H9 (cell line): ENCODE data around the gene UHRF1. TPM values are rescaled to one million over a fixed set of nuclear protein-coding genes. Genes with fewer than 3 reads are reported as not detected.

Experiments
- DNase-seq: peaks from one replicate; pipeline ENCODE4 v3.0.0-alpha.2; 2017
- H2AFZ ChIP-seq: one replicate; pipeline ENCODE4 v1.6.1; 2013; ENCODE audit warnings: mild to moderate bottlenecking, low read length, control low read depth, moderate library complexity
- H2AK5ac ChIP-seq: 2 replicates; pipeline ENCODE4 v1.6.1; 2013; ENCODE audit warnings: low read length, control low read depth, mixed read lengths; ENCODE audit not compliant: insufficient read length
- H2BK120ac ChIP-seq: one replicate; pipeline ENCODE4 v1.6.1; 2013; ENCODE audit warnings: low read depth, mild to moderate bottlenecking, low read length, control low read depth, inconsistent platforms; ENCODE audit not compliant: poor library complexity, severe bottlenecking
- H2BK12ac ChIP-seq: 2 replicates; pipeline ENCODE4 v1.6.1; 2013; ENCODE audit warnings: low read length, control low read depth, mixed read lengths, low read depth; ENCODE audit not compliant: insufficient read length
- H2BK15ac ChIP-seq: 2 replicates; pipeline ENCODE4 v1.6.1; 2013; ENCODE audit warnings: low read depth, low read length, control low read depth
- H2BK20ac ChIP-seq: one replicate; pipeline ENCODE4 v1.6.1; 2013; ENCODE audit warnings: low read depth, mild to moderate bottlenecking, low read length, control low read depth, inconsistent platforms; ENCODE audit not compliant: poor library complexity, severe bottlenecking
- H2BK5ac ChIP-seq: 2 replicates; pipeline ENCODE4 v1.6.1; 2013; ENCODE audit warnings: low read length, control low read depth, mixed read lengths; ENCODE audit not compliant: insufficient read length
- H3K14ac ChIP-seq: 2 replicates; pipeline ENCODE4 v1.6.1; 2013; ENCODE audit warnings: low read length, control low read depth; ENCODE audit not compliant: insufficient read depth
- H3K18ac ChIP-seq: 2 replicates; pipeline ENCODE4 v1.6.1; 2013; ENCODE audit warnings: low read depth, mild to moderate bottlenecking, mixed read lengths, low read length, control low read depth; ENCODE audit not compliant: insufficient read length
- H3K23ac ChIP-seq: 2 replicates; pipeline ENCODE4 v1.6.1; 2013; ENCODE audit warnings: low read length, control low read depth, mixed read lengths, low read depth; ENCODE audit not compliant: insufficient read length
- H3K23me2 ChIP-seq: 2 replicates; pipeline ENCODE4 v1.6.1; 2013; ENCODE audit warnings: low read depth, mild to moderate bottlenecking, mixed read lengths, low read length, control low read depth; ENCODE audit not compliant: insufficient read length, poor library complexity, severe bottlenecking
- H3K27ac ChIP-seq: 2 replicates; pipeline ENCODE4 v1.5.1; 2013; ENCODE audit warnings: low read length, control low read depth, mixed read lengths, low read depth; ENCODE audit not compliant: insufficient read length
- H3K27me3 ChIP-seq: 2 replicates; pipeline ENCODE4 v1.6.1; 2013; ENCODE audit warnings: low read length, control low read depth, inconsistent platforms; ENCODE audit not compliant: insufficient read depth
- H3K4ac ChIP-seq: 2 replicates; pipeline ENCODE4 v1.6.1; 2013; ENCODE audit warnings: low read depth, mild to moderate bottlenecking, control low read depth, inconsistent platforms, low read length, moderate library complexity
- H3K4me1 ChIP-seq: 2 replicates; pipeline ENCODE4 v1.6.1; 2013; ENCODE audit warnings: low read length, control low read depth, inconsistent platforms; ENCODE audit not compliant: insufficient read depth
- H3K4me2 ChIP-seq: 2 replicates; pipeline ENCODE4 v1.6.1; 2013; ENCODE audit warnings: low read length, control low read depth, mixed read lengths; ENCODE audit not compliant: insufficient read length, insufficient read depth
- H3K56ac ChIP-seq: 2 replicates; pipeline ENCODE4 v1.6.1; 2013; ENCODE audit warnings: low read depth, mild to moderate bottlenecking, mixed read lengths, low read length, control low read depth; ENCODE audit not compliant: insufficient read length
- H3K79me1 ChIP-seq: 2 replicates; pipeline ENCODE4 v1.6.1; 2013; ENCODE audit warnings: low read depth, mild to moderate bottlenecking, moderate library complexity, low read length, control low read depth, inconsistent platforms; ENCODE audit not compliant: insufficient read depth, poor library complexity, severe bottlenecking
- H3K79me2 ChIP-seq: 2 replicates; pipeline ENCODE4 v1.6.1; 2013; ENCODE audit warnings: low read length, control low read depth, inconsistent platforms; ENCODE audit not compliant: insufficient read depth
- H3K9ac ChIP-seq: 2 replicates; pipeline ENCODE4 v1.6.1; 2013; ENCODE audit warnings: low read length, control low read depth, mixed read lengths; ENCODE audit not compliant: insufficient read length; ENCODE audit errors: extremely low read depth
- H3K9me3 ChIP-seq: one replicate; pipeline ENCODE4 v1.6.1; 2013; ENCODE audit warnings: low read depth, low read length, inconsistent platforms; ENCODE audit not compliant: control insufficient read depth
- H3T11ph ChIP-seq: one replicate; pipeline ENCODE4 v1.6.1; 2013; ENCODE audit warnings: mild to moderate bottlenecking, low read length, control low read depth, inconsistent platforms
- H4K20me1 ChIP-seq: one replicate; pipeline ENCODE4 v1.6.1; 2013; ENCODE audit not compliant: control insufficient read depth, insufficient read length, insufficient read depth
- H4K5ac ChIP-seq: 2 replicates; pipeline ENCODE4 v1.6.1; 2013; ENCODE audit warnings: low read depth, mild to moderate bottlenecking, mixed read lengths, low read length, control low read depth; ENCODE audit not compliant: insufficient read length
- H4K8ac ChIP-seq: replicated peaks from 2 replicates; pipeline ENCODE4 v1.6.1; 2013; ENCODE audit warnings: low read length, control low read depth, mixed read lengths, low read depth; ENCODE audit not compliant: insufficient read length
- H4K91ac ChIP-seq: 2 replicates; pipeline ENCODE4 v1.6.1; 2013; ENCODE audit warnings: low read depth, mild to moderate bottlenecking, moderate library complexity, mixed read lengths, low read length, control low read depth; ENCODE audit not compliant: insufficient read length
- H3K27ac Mint-ChIP-seq, 3 experiments: 2 replicates in 2 of 3; 3 replicates in 1 of 3; pipeline ENCODE4 v1.8.0; 2020 to 2021; ENCODE audit warnings: mixed read lengths in 3 of 3, mild to moderate bottlenecking in 1 of 3, moderate library complexity in 1 of 3
- H3K27me3 Mint-ChIP-seq: 2 replicates; pipeline ENCODE4 v1.8.0; 2021; ENCODE audit warnings: low read depth, mild to moderate bottlenecking, moderate library complexity, mixed read lengths
- H3K36me3 Mint-ChIP-seq, 3 experiments: 2 replicates in 2 of 3; 3 replicates in 1 of 3; pipeline ENCODE4 v1.8.0; 2020 to 2021; ENCODE audit warnings: low read depth in 3 of 3, mixed read lengths in 3 of 3; ENCODE audit not compliant: insufficient read depth in 1 of 3
- H3K4me1 Mint-ChIP-seq, 2 experiments: 2 replicates each; pipeline ENCODE4 v1.8.0; 2020; ENCODE audit warnings: mixed read lengths in 2 of 2
- H3K4me3 Mint-ChIP-seq, 2 experiments: 2 replicates in 1 of 2; 3 replicates in 1 of 2; pipeline ENCODE4 v1.8.0; 2020 to 2021; ENCODE audit warnings: mild to moderate bottlenecking in 2 of 2, mixed read lengths in 2 of 2, moderate library complexity in 1 of 2
- H3K9me3 Mint-ChIP-seq, 2 experiments: 2 replicates in 1 of 2; 3 replicates in 1 of 2; pipeline ENCODE4 v1.8.0; 2020; ENCODE audit warnings: mild to moderate bottlenecking in 2 of 2, mixed read lengths in 2 of 2, moderate library complexity in 1 of 2
- WGBS: extraction: QIAGEN DNeasy Blood & Tissue Kit; methylation state at CpG from one replicate; pipeline ENCODE4 v1.1.7; 2013; ENCODE audit warnings: missing lambda C conversion rate, low lambda C conversion rate, mixed read lengths; ENCODE audit not compliant: insufficient read length; ENCODE audit errors: extremely low coverage; 5-methylcytosine and 5-hydroxymethylcytosine counted together
- total RNA-seq: library from RNA; stranded (reverse); gene quantifications from 2 replicates; pipeline ENCODE4 v1.2.1, GENCODE V29; 2021
- TF ChIP-seq, protein P1 (sequence below): fragments of 200-600 bp; sonication (generic); conservative IDR thresholded peaks from 3 replicates; pipeline ENCODE4 v1.8.0; 2021; ENCODE audit warnings: antibody characterized with exemption, mild to moderate bottlenecking

Gene UHRF1
- total RNA-seq, 1 experiment from 2014 or later = 106 TPM

DNA sequence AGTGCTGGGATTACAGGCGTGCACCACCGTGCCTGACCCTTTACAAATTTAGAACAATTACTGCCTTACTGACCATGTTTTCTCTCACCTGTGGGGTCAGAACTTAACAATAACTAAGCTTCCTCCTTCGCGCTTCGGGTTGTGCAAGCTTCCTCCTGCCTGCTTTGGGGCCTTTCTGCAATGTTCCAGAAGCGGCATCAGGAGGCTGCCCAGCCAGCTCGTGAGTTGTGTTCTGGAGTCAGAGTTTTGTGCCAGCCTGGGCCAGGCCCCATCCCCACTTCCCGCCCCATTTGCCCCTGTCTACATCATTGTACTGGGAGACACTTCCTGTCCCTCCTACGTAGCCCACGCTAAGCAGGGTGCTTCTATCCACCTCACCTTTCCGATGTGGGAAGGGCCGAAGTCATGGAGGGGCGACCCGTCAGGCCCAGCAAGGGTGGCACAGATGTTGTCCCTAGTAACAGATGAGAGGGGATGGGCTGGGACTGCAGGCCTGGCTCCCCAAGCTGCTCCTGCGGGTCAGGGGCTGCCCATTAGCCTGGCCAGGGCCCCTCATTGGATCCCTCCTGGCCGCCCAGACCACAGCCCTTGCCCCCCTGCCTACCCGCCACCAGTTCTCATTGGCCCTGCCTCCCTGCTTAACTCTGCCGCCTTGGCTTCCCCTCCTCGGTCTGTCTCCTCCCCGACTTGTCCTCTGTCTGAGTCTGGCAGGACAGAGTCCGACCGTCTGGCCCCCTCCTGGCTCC, 13.4 kb downstream of the UHRF1 start:
- peaks cover 4% of the 10 kb centered on the region for H3K79me1 ChIP-seq
- no peaks in the 10 kb centered on the region for H3K9me3 Mint-ChIP-seq
- H2BK20ac ChIP-seq = no peak overlapping the region
- no peaks in the 10 kb centered on the region for H3K27me3 ChIP-seq
- peaks cover 11% of the 10 kb centered on the region; the same call in 1 of the 2 replicates for H3K79me2 ChIP-seq
- H3K4ac ChIP-seq = no peak overlapping the region
- H3K27me3 Mint-ChIP-seq = no peaks in the 10 kb centered on the region
- H2BK15ac ChIP-seq = no peak overlapping the region
- H3K9me3 ChIP-seq = no peaks in the 10 kb centered on the region
- no peak overlapping the region for H2BK12ac ChIP-seq
- H3K4me2 ChIP-seq = no peak overlapping the region
- TF ChIP-seq, protein P1, sequence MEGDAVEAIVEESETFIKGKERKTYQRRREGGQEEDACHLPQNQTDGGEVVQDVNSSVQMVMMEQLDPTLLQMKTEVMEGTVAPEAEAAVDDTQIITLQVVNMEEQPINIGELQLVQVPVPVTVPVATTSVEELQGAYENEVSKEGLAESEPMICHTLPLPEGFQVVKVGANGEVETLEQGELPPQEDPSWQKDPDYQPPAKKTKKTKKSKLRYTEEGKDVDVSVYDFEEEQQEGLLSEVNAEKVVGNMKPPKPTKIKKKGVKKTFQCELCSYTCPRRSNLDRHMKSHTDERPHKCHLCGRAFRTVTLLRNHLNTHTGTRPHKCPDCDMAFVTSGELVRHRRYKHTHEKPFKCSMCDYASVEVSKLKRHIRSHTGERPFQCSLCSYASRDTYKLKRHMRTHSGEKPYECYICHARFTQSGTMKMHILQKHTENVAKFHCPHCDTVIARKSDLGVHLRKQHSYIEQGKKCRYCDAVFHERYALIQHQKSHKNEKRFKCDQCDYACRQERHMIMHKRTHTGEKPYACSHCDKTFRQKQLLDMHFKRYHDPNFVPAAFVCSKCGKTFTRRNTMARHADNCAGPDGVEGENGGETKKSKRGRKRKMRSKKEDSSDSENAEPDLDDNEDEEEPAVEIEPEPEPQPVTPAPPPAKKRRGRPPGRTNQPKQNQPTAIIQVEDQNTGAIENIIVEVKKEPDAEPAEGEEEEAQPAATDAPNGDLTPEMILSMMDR = no peak
- no peak overlapping the region for H4K8ac ChIP-seq
- H4K5ac ChIP-seq = no peak overlapping the region
- peaks cover 2% of the 10 kb centered on the region; the same call in 1 of the 2 replicates for H3K4me1 ChIP-seq
- H3K18ac ChIP-seq = no peak overlapping the region
- H3K14ac ChIP-seq = peak overlapping the region; percentile 14; the same call in 1 of the 2 replicates
- H3K23ac ChIP-seq = no peak overlapping the region
- H2BK5ac ChIP-seq = no peak overlapping the region
- no peak overlapping the region for H3K4me3 Mint-ChIP-seq
- H3K56ac ChIP-seq = no peak overlapping the region
- no peak overlapping the region for H2AFZ ChIP-seq
- peak overlapping the region; percentile 61 to 85 (median 71); a peak in 5 of 7 replicates for H3K27ac Mint-ChIP-seq
- no peaks in the 10 kb centered on the region for H3K23me2 ChIP-seq
- peaks cover 4% of the 10 kb centered on the region for H4K20me1 ChIP-seq
- H3K4me1 Mint-ChIP-seq = peaks cover 3 to 6% of the 10 kb centered on the region in 2 experiments
- no CpG with 5 or more reads among the region's 22 CpGs for WGBS
- no peak overlapping the region for H3K27ac ChIP-seq
- no peak for DNase-seq
- no peak overlapping the region for H4K91ac ChIP-seq
- no peak overlapping the region for H2AK5ac ChIP-seq
- H3K9ac ChIP-seq = no peak overlapping the region
- peaks cover 20 to 59% (median 48%) of the 10 kb centered on the region in 3 experiments; a peak in 6 of 7 replicates for H3K36me3 Mint-ChIP-seq
- no peak overlapping the region for H3T11ph ChIP-seq
- no peak overlapping the region for H2BK120ac ChIP-seq
